ENCODE measurements around the gene TAS2R43.

- TF ChIP-seq, protein P1, sequence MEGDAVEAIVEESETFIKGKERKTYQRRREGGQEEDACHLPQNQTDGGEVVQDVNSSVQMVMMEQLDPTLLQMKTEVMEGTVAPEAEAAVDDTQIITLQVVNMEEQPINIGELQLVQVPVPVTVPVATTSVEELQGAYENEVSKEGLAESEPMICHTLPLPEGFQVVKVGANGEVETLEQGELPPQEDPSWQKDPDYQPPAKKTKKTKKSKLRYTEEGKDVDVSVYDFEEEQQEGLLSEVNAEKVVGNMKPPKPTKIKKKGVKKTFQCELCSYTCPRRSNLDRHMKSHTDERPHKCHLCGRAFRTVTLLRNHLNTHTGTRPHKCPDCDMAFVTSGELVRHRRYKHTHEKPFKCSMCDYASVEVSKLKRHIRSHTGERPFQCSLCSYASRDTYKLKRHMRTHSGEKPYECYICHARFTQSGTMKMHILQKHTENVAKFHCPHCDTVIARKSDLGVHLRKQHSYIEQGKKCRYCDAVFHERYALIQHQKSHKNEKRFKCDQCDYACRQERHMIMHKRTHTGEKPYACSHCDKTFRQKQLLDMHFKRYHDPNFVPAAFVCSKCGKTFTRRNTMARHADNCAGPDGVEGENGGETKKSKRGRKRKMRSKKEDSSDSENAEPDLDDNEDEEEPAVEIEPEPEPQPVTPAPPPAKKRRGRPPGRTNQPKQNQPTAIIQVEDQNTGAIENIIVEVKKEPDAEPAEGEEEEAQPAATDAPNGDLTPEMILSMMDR (conservative IDR thresholded peaks at IDR 0.05 in 1 of 2, IDR thresholded peaks at IDR 0.05 in 1 of 2; ENCODE audit: extremely low read depth in 1 of 2, insufficient read depth in 1 of 2, low read depth in 1 of 2, low read length in 2 of 2), result no peak
- TF ChIP-seq EZH2 (IDR thresholded peaks at IDR 0.05; ENCODE audit: borderline replicate concordance, low read length), result no peak
Observed at GRCh38 chr12:11133162-11133561, 41.0 kb upstream of the TAS2R43 start.
